Measurements from ENCODE around the gene SNAI3. TPM values are rescaled to one million over a fixed set of nuclear protein-coding genes. Genes with fewer than 3 reads are reported as not detected.

SNAI3 gene
- total RNA-seq, 4 donors from 2014 or later, result 0.23 to 0.95 TPM; not detected in 2

DNA sequence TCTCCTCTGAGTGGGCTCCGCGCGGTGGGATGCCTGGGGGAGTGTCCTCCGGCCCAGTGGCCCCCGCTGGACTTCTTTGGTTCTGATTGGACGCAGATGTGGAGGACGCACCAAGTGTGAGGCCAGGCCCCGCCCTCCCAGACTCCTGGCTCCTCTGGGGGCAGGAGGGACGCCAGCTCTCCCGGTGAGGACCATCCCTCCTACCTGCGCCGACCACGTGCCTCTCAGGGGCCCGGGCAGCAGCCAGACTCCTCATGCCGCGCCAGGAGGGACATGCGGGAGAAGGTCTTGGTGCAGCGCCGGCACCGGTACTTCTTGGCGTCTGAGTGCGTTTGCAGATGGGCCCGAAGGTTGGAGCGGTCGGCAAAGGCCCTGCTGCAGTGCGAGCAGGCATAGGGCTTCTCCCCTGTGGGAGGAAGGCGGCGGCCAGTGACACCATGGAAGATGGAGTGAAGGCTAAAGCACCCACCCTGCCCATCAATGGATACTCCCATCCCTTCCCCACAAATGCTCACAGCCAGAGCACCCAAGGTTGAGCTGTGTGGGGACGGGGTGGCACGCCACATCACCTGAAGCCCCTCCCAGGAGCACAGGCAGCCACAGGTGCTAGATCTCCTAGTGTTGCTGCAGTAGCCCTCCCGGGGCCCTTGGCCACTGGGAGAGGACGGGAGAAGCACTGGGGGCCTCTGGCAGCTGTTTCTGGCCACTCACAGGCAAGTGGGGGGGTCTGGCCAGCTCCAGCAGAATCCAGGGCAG lies 7.9 kb downstream of the SNAI3 start:
- intact Hi-C loops (cut with DNase I), result no loop called here
- no peak for DNase-seq
- Histone ChIP-seq H3K27me3 (peaks cover 0 to 64% (median 0%) of the 10 kb centered on the region in 4 donors), H3K9me3 (no peaks in the 10 kb centered on the region), H3K4me1 (peaks cover 0 to 18% (median 3%) of the 10 kb centered on the region in 3 donors), H3K4me3 (no peak overlapping the region), H3K36me3 (peaks cover 0 to 5% (median 0%) of the 10 kb centered on the region in 3 donors), H3K27ac (no peak overlapping the region)
- TF ChIP-seq CTCF (IDR thresholded peaks at IDR 0.05) (no peak), POLR2A (IDR thresholded peaks at IDR 0.05) (no peak)
- WGBS, 2 donors, result 65 to 75% methylated on average over 2 of the region's 32 CpGs

DNA sequence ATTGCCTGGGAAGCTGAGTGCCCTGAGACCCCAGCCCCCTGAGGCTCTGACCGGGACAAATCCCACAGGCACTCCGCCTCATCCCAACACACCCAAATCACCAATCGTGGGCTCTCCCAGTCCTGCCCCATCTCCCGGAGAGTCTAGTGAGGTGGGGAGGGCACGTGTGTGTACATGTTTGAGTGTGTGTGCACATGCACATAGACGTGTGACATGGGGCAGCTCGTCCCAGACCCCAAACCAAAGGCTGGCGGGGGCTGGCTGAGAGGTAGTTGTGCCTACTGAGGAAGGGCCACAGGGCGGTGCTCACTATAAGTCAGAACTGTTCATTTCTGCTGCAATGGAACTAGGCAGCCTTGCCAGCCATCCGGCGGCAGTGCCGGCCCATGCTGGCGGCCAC lies 8.6 kb downstream of the SNAI3 start:
- H3K9me3 ChIP-seq, result no peaks in the 10 kb centered on the region
- peaks cover 0 to 57% (median 0%) of the 10 kb centered on the region in 4 donors for H3K27me3 ChIP-seq
- H3K27ac ChIP-seq, result no peak overlapping the region
- no peak for DNase-seq
- TF ChIP-seq CTCF (IDR thresholded peaks at IDR 0.05) (no peak), POLR2A (IDR thresholded peaks at IDR 0.05) (no peak)
- intact Hi-C loops (cut with DNase I), result no loop called here
- H3K36me3 ChIP-seq, result peaks cover 0 to 5% (median 0%) of the 10 kb centered on the region in 3 donors
- peaks cover 0 to 18% (median 3%) of the 10 kb centered on the region in 3 donors for H3K4me1 ChIP-seq
- 68 to 69% methylated on average over 2 to 3 of the region's 13 CpGs for WGBS, 2 donors
- no peak overlapping the region for H3K4me3 ChIP-seq

DNA sequence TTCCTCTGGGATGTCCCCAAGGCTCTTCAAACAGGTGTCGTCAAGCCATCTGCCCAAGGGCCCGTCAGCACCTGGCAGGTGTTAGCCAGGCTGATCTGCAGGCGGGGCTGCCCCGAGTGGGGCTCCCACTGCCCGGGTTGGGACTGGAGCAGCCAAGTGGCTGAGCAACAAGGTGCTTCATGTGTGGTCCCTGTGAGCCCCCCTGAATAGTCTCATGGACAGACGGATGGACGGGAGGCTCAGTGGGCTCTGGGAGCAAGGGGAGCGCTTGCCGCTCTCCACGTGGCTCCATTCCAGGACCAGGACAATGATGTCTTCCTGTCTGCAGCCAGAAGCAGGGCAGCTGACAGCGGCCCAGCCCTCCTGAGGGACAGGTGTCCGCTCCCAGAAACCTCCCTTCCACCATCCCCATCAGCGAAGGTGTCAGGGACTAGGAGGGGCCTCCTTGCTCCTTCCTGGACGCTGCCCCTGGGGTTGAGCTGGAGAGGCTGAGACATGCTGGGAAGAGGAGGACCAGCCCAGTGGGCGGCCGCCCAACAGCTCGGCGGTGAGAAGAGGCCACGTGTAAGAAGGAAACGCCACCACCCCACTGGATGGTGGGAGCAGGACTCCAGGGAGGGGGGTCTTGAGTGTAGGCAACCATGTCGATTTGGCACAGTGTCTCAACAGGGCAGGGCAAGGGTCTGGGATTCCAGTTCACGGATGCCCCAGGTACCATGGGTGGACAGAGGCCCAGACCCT lies 9.6 kb downstream of the SNAI3 start:
- H3K4me3 ChIP-seq, result no peak overlapping the region
- WGBS, 2 donors, result 59 to 61% methylated on average over 4 to 6 of the region's 22 CpGs
- no peaks in the 10 kb centered on the region for H3K9me3 ChIP-seq
- intact Hi-C loops (cut with DNase I), result no loop called here
- DNase-seq, result no peak
- H3K27me3 ChIP-seq, result peaks cover 0 to 48% (median 0%) of the 10 kb centered on the region in 4 donors
- no peak overlapping the region for H3K27ac ChIP-seq
- no peak for TF ChIP-seq CTCF (IDR thresholded peaks at IDR 0.05)
- no peak for TF ChIP-seq POLR2A (IDR thresholded peaks at IDR 0.05)
- H3K36me3 ChIP-seq, result peaks cover 0 to 5% (median 0%) of the 10 kb centered on the region in 3 donors
- H3K4me1 ChIP-seq, result peaks cover 0 to 12% (median 3%) of the 10 kb centered on the region in 3 donors

GRCh38 chr16:88673716-88674379 lies 12.5 kb downstream of the SNAI3 start:
- no peak overlapping the region for H3K27ac ChIP-seq
- H3K4me3 ChIP-seq, result no peak overlapping the region
- no peak for DNase-seq
- H3K36me3 ChIP-seq, result peaks cover 0 to 5% (median 0%) of the 10 kb centered on the region in 3 donors
- H3K27me3 ChIP-seq, result peaks cover 0 to 22% (median 0%) of the 10 kb centered on the region in 4 donors
- H3K4me1 ChIP-seq, result peaks cover 0 to 4% (median 0%) of the 10 kb centered on the region in 3 donors
- 91 to 92% methylated on average over 8 to 15 of the region's 19 CpGs for WGBS, 2 donors
- no peaks in the 10 kb centered on the region for H3K9me3 ChIP-seq
- TF ChIP-seq CTCF (IDR thresholded peaks at IDR 0.05) (no peak), POLR2A (IDR thresholded peaks at IDR 0.05) (no peak)
- intact Hi-C loops (cut with DNase I), result no loop called here

Data from esophagus squamous epithelium (tissue), 5 donors.